ENCODE results near the gene CXCL17.

CXCL17 gene

GRCh38 chr19:42455621-42456081 lies 12.9 kb upstream of the CXCL17 start:
- Histone ChIP-seq H3K4me1 (ENCODE audit: control insufficient read depth, low read length) (peaks cover 17% of the 10 kb centered on the region), H3K4me2 (ENCODE audit: low read length) (no peak overlapping the region), H3K36me3 (ENCODE audit: control insufficient read depth, low read length) (no peaks in the 10 kb centered on the region), H3K79me2 (ENCODE audit: control insufficient read depth, low read length) (no peaks in the 10 kb centered on the region), H3K4me3 (ENCODE audit: low read length) (no peak overlapping the region), H4K20me1 (ENCODE audit: control insufficient read depth, insufficient read depth, low read depth, low read length) (no peaks in the 10 kb centered on the region), H3K9me3 (ENCODE audit: control insufficient read depth, insufficient read depth, low read length) (no peaks in the 10 kb centered on the region), H3K27me3 (ENCODE audit: control insufficient read depth, low read length) (no peaks in the 10 kb centered on the region), H3F3A (ENCODE audit: control insufficient read depth, insufficient read depth) (0 out of 2 replicates have a peak, but pooled peaks cover 3% of the 10 kb centered on the region), H3K27ac (ENCODE audit: low read depth, low read length) (no peak overlapping the region), H3K9me2 (replicated peaks; ENCODE audit: control insufficient read depth, low read length) (no peaks in the 10 kb centered on the region)
- TF ChIP-seq EZH2phosphoT487 (IDR thresholded peaks at IDR 0.05; ENCODE audit: borderline replicate concordance, low read length) (no peak), CTCF (IDR thresholded peaks at IDR 0.05; ENCODE audit: low read depth, low read length, poor library complexity, severe bottlenecking) (no peak)

- H3F3A ChIP-seq (ENCODE audit: control insufficient read depth, insufficient read depth) = no peaks in the 10 kb centered on the region
- H3K4me1 ChIP-seq (ENCODE audit: control insufficient read depth, low read length) = peaks cover 23% of the 10 kb centered on the region
- no peaks in the 10 kb centered on the region for H3K27me3 ChIP-seq (ENCODE audit: control insufficient read depth, low read length)
- no peaks in the 10 kb centered on the region for H3K9me3 ChIP-seq (ENCODE audit: control insufficient read depth, insufficient read depth, low read length)
- H3K36me3 ChIP-seq (ENCODE audit: control insufficient read depth, low read length) = no peaks in the 10 kb centered on the region
- no peak overlapping the region for H3K27ac ChIP-seq (ENCODE audit: low read depth, low read length)
- H4K20me1 ChIP-seq (ENCODE audit: control insufficient read depth, insufficient read depth, low read depth, low read length) = no peaks in the 10 kb centered on the region
- no peaks in the 10 kb centered on the region for H3K79me2 ChIP-seq (ENCODE audit: control insufficient read depth, low read length)
- H3K9me2 ChIP-seq (replicated peaks; ENCODE audit: control insufficient read depth, low read length) = no peaks in the 10 kb centered on the region
- H3K4me2 ChIP-seq (ENCODE audit: low read length) = no peak overlapping the region
- no peak for TF ChIP-seq CTCF (IDR thresholded peaks at IDR 0.05; ENCODE audit: low read depth, low read length, poor library complexity, severe bottlenecking)
- no peak for TF ChIP-seq EZH2phosphoT487 (IDR thresholded peaks at IDR 0.05; ENCODE audit: borderline replicate concordance, low read length)
- H3K4me3 ChIP-seq (ENCODE audit: low read length) = no peak overlapping the region
Observed at GRCh38 chr19:42455086-42455485, 12.3 kb upstream of the CXCL17 start.

GRCh38 chr19:42452590-42452989 lies 9.8 kb upstream of the CXCL17 start:
- TF ChIP-seq EZH2phosphoT487 (IDR thresholded peaks at IDR 0.05; ENCODE audit: borderline replicate concordance, low read length) (no peak), CTCF (IDR thresholded peaks at IDR 0.05; ENCODE audit: low read depth, low read length, poor library complexity, severe bottlenecking) (no peak)
- H3K27me3 ChIP-seq (ENCODE audit: control insufficient read depth, low read length) = no peaks in the 10 kb centered on the region
- H3F3A ChIP-seq (ENCODE audit: control insufficient read depth, insufficient read depth) = no peaks in the 10 kb centered on the region
- no peaks in the 10 kb centered on the region for H3K9me2 ChIP-seq (replicated peaks; ENCODE audit: control insufficient read depth, low read length)
- no peaks in the 10 kb centered on the region for H3K79me2 ChIP-seq (ENCODE audit: control insufficient read depth, low read length)
- no peaks in the 10 kb centered on the region for H3K36me3 ChIP-seq (ENCODE audit: control insufficient read depth, low read length)
- no peak overlapping the region for H3K4me2 ChIP-seq (ENCODE audit: low read length)
- H3K27ac ChIP-seq (ENCODE audit: low read depth, low read length) = no peak overlapping the region
- H3K9me3 ChIP-seq (ENCODE audit: control insufficient read depth, insufficient read depth, low read length) = no peaks in the 10 kb centered on the region
- no peaks in the 10 kb centered on the region for H4K20me1 ChIP-seq (ENCODE audit: control insufficient read depth, insufficient read depth, low read depth, low read length)
- H3K4me1 ChIP-seq (ENCODE audit: control insufficient read depth, low read length) = peaks cover 25% of the 10 kb centered on the region
- no peak overlapping the region for H3K4me3 ChIP-seq (ENCODE audit: low read length)

All from DOHH2 (cell line).